Measurements from ENCODE around the gene THRB. TPM values are rescaled to one million over a fixed set of nuclear protein-coding genes. Genes with fewer than 3 reads are reported as not detected.

THRB gene
- total and polyA plus RNA-seq, 12 donors, result 3.8 to 32.8 (median 26.0) TPM

- DNase-seq, result no peak
- intact Hi-C loops (cut with DNase I), result no loop called here
- ATAC-seq, result no peak
- H3K4me1 ChIP-seq, result peaks cover 4 to 29% (median 18%) of the 10 kb centered on the region in 9 donors
- H3K9me3 ChIP-seq, result peaks cover 0 to 12% (median 4%) of the 10 kb centered on the region in 11 donors
- no peaks in the 10 kb centered on the region for H3K27me3 ChIP-seq
- no peak for TF ChIP-seq CTCF (IDR thresholded peaks at IDR 0.05)
- no peak overlapping the region for H3K4me3 ChIP-seq
- no peak overlapping the region for H3K27ac ChIP-seq
- H3K36me3 ChIP-seq, result peaks cover 0 to 10% (median 0%) of the 10 kb centered on the region in 9 donors
These were observed 203.0 kb downstream of the THRB start for GRCh38 chr3:24291646-24292045.

GRCh38 chr3:24290596-24290995, 204.1 kb downstream of the THRB start:
- peaks cover 4 to 29% (median 18%) of the 10 kb centered on the region in 9 donors for H3K4me1 ChIP-seq
- TF ChIP-seq CTCF (IDR thresholded peaks at IDR 0.05), result no peak
- no peaks in the 10 kb centered on the region for H3K27me3 ChIP-seq
- DNase-seq (no peak), ATAC-seq (no peak)
- no peak overlapping the region for H3K4me3 ChIP-seq
- 77 to 86% methylated on average over 3 of the region's 3 CpGs for WGBS, 2 donors
- peaks cover 0 to 10% (median 0%) of the 10 kb centered on the region in 9 donors for H3K36me3 ChIP-seq
- intact Hi-C loops (cut with DNase I), result no loop called here
- H3K9me3 ChIP-seq, result peaks cover 0 to 12% (median 7%) of the 10 kb centered on the region in 11 donors
- no peak overlapping the region for H3K27ac ChIP-seq

- intact Hi-C loops (cut with DNase I), result no loop called here
- Histone ChIP-seq H3K4me3 (no peak overlapping the region), H3K9me3 (peaks cover 0 to 6% (median 0%) of the 10 kb centered on the region in 11 donors), H3K27ac (peak overlapping the region in 2 of 10 donors; percentile 6 to 31), H3K4me1 (peaks cover 4 to 29% (median 18%) of the 10 kb centered on the region in 9 donors), H3K27me3 (no peaks in the 10 kb centered on the region), H3K36me3 (no peaks in the 10 kb centered on the region)
- ATAC-seq (peak in 7 of 8 donors; percentile 61 to 86 (median 68)), DNase-seq (peak; percentile 21 to 33)
- TF ChIP-seq CTCF (IDR thresholded peaks at IDR 0.05), result no peak
- 48 to 53% methylated on average over 8 of the region's 8 CpGs for WGBS, 2 donors
These were observed 206.0 kb downstream of the THRB start for GRCh38 chr3:24288496-24289236.

GRCh38 chr3:24287755-24288450, 206.7 kb downstream of the THRB start:
- Histone ChIP-seq H3K27me3 (no peaks in the 10 kb centered on the region), H3K9me3 (peaks cover 0 to 4% (median 0%) of the 10 kb centered on the region in 11 donors), H3K36me3 (no peaks in the 10 kb centered on the region), H3K4me3 (no peak overlapping the region), H3K4me1 (peaks cover 4 to 29% (median 18%) of the 10 kb centered on the region in 9 donors), H3K27ac (peak overlapping the region in 1 of 10 donors; percentile 31)
- WGBS, 2 donors, result 22 to 24% methylated on average over 3 of the region's 3 CpGs
- intact Hi-C loops (cut with DNase I), result no loop called here
- TF ChIP-seq CTCF (IDR thresholded peaks at IDR 0.05), result no peak
- ATAC-seq (peak in 7 of 8 donors; percentile 25 to 70 (median 56)), DNase-seq (peak in 1 of 2 donors; percentile 11)
